ENCODE data around the gene ZNF33A. TPM values are rescaled to one million over a fixed set of nuclear protein-coding genes. Genes with fewer than 3 reads are reported as not detected.
A peak's percentile ranks its signal among the peaks of the same experiment; 100 is the strongest.

ZNF33A gene
- total RNA-seq (10 to 100 TPM; 16.8 to 27.7 (median 23.2) TPM), polyA plus RNA-seq (10 to 100 TPM in 1 of 2 donors, 1 to 10 TPM in 1; 5.6 to 10.8 TPM)
- long read RNA-seq, donor 1, full-length matches to known transcripts: 11 of 19 reads
- long read RNA-seq, donor 1, partial matches to known transcripts: 0 of 19 reads
- long read RNA-seq, donor 1, other reads (novel, unspliced or antisense): 8 of 19 reads
- long read RNA-seq, donor 2, full-length matches to known transcripts: 24 of 30 reads
- long read RNA-seq, donor 2, partial matches to known transcripts: 0 of 30 reads
- long read RNA-seq, donor 2, other reads (novel, unspliced or antisense): 6 of 30 reads
- long read RNA-seq, donor 3, full-length matches to known transcripts: 20 of 37 reads
- long read RNA-seq, donor 3, partial matches to known transcripts: 6 of 37 reads
- long read RNA-seq, donor 3, other reads (novel, unspliced or antisense): 11 of 37 reads

GRCh38 chr10:38010119-38010903, at the start of gene ZNF33A:
Gene ZNF33A, plus strand, starts transcription at chr10:38010675. Its CDS starts 1,667 bp downstream, at chr10:38012342.
- Histone ChIP-seq H3K9me3 (peaks cover 0 to 7% (median 0%) of the 10 kb centered on the region in 11 donors), H3K27ac (peak within 1 kb of the TSS; percentile 94 to 99 (median 98)), H3K4me3 (peak within 1 kb of the TSS; percentile 29 to 80 (median 70)), H3K36me3 (peaks cover 0 to 30% (median 0%) of the 10 kb centered on the region in 9 donors), H3K4me1 (peaks cover 0 to 17% (median 9%) of the 10 kb centered on the region in 9 donors), H3K27me3 (no peaks in the 10 kb centered on the region)
- ATAC-seq (peak; percentile 92 to 99 (median 96)), DNase-seq (peak; percentile 89 to 92)
- intact Hi-C loops (cut with DNase I): loop anchor here in 7 of 10 donors (1.0 to 10.0 kb wide), 8 partner anchors 33 to 156 kb away; partner anchors contain the start of genes ZNF25 (in 6 of the 7), ZNF37A (in 4 of the 7) and ZNF248 (in 2 of the 7)
- TF ChIP-seq CTCF (IDR thresholded peaks at IDR 0.05): peak in 1 of 9 donors; percentile 36
- WGBS, 2 donors: 1% methylated on average over 46 of the region's 46 CpGs

- no peaks in the 10 kb centered on the region for H3K27me3 ChIP-seq
- no peak for TF ChIP-seq CTCF (IDR thresholded peaks at IDR 0.05)
- H3K4me3 ChIP-seq: no peak overlapping the region
- DNase-seq: no peak
- intact Hi-C loops (cut with DNase I): no loop called here
- H3K9me3 ChIP-seq: peaks cover 0 to 36% (median 4%) of the 10 kb centered on the region in 11 donors
- H3K27ac ChIP-seq: no peak overlapping the region
- H3K4me1 ChIP-seq: no peaks in the 10 kb centered on the region
- no peak for ATAC-seq
- peaks cover 0 to 73% (median 21%) of the 10 kb centered on the region in 9 donors for H3K36me3 ChIP-seq
These were observed 45.5 kb upstream of the ZNF33A start for GRCh38 chr10:37965006-37965405.

- DNase-seq: no peak
- WGBS, 2 donors: 95 to 97% methylated on average over 1 of the region's 1 CpG
- TF ChIP-seq CTCF (IDR thresholded peaks at IDR 0.05): no peak
- Histone ChIP-seq H3K27me3 (no peaks in the 10 kb centered on the region), H3K36me3 (peaks cover 0 to 40% (median 18%) of the 10 kb centered on the region in 9 donors), H3K4me3 (no peak overlapping the region), H3K9me3 (peaks cover 0 to 7% (median 0%) of the 10 kb centered on the region in 11 donors), H3K27ac (no peak overlapping the region), H3K4me1 (peaks cover 0 to 20% (median 12%) of the 10 kb centered on the region in 9 donors)
- intact Hi-C loops (cut with DNase I): loop anchor here in 4 of 10 donors (5.0 to 10.0 kb wide), 2 partner anchors 118 to 130 kb away; partner anchors contain the start of gene ZNF248 (in 3 of the 4)
- ATAC-seq: no peak
These were observed 38.1 kb upstream of the ZNF33A start for GRCh38 chr10:37972396-37972795.
